Measurements from ENCODE around the gene CARS1. TPM values are rescaled to one million over a fixed set of nuclear protein-coding genes. Genes with fewer than 3 reads are reported as not detected.

CARS1 gene
- total and polyA plus RNA-seq, 2 of the 8 experiments (the other 6 are each of a cell fraction or from before 2014, with no cell fraction given), result 44.1 to 100 TPM

- Histone ChIP-seq H2AK5ac (ENCODE audit: low read depth, low read length) (no peak overlapping the region), H4K8ac (ENCODE audit: extremely low read depth, insufficient read depth, low read length) (no peak overlapping the region), H3K4me3 (ENCODE audit: extremely low read depth in 1 of 4, insufficient read depth in 2 of 4, low read depth in 3 of 4, low read length in 4 of 4) (no peak overlapping the region), H3K23ac (ENCODE audit: insufficient read length) (no peak overlapping the region), H3K27ac (ENCODE audit: low read depth, low read length) (no peak overlapping the region), H2BK5ac (ENCODE audit: low read depth, low read length) (no peak overlapping the region), H3K79me2 (ENCODE audit: control insufficient read depth in 1 of 2, insufficient read depth in 2 of 2, low read length in 2 of 2) (peaks cover 0 to 21% of the 10 kb centered on the region in 2 experiments; a peak in 1 of 4 replicates), H2BK12ac (ENCODE audit: low read depth, low read length) (no peak overlapping the region), H3K56ac (replicated peaks; ENCODE audit: insufficient read length, low read depth, low read length) (no peak overlapping the region), H3K27me3 (replicated peaks in 1 of 4; ENCODE audit: control insufficient read depth in 3 of 4, extremely low read depth in 1 of 4, insufficient read depth in 3 of 4, low read length in 3 of 4) (no peaks in the 10 kb centered on the region), H4K5ac (ENCODE audit: insufficient read length, low read depth, low read length) (no peak overlapping the region), H2BK120ac (replicated peaks; ENCODE audit: low read depth, low read length) (no peak overlapping the region), H3K4me1 (replicated peaks in 1 of 4; ENCODE audit: control insufficient read depth in 3 of 4, insufficient read depth in 4 of 4, low read length in 3 of 4) (peaks cover 0 to 8% (median 3%) of the 10 kb centered on the region in 4 experiments; a peak in 6 of 7 replicates), H2AFZ (ENCODE audit: low read length) (no peak overlapping the region), H3K9ac (replicated peaks in 1 of 4; ENCODE audit: extremely low read depth in 1 of 4, low read depth in 3 of 4, low read length in 3 of 4) (no peak overlapping the region), H4K91ac (replicated peaks; ENCODE audit: insufficient read length, low read length) (no peak overlapping the region), H3K4ac (replicated peaks; ENCODE audit: insufficient read length, low read depth, low read length) (no peak overlapping the region), H3K36me3 (ENCODE audit: control insufficient read depth in 2 of 4, insufficient read depth in 4 of 4, low read length in 3 of 4) (peaks cover 30 to 82% (median 63%) of the 10 kb centered on the region in 4 experiments), H4K20me1 (replicated peaks in 1 of 2; ENCODE audit: control insufficient read depth in 1 of 2, insufficient read depth in 2 of 2, low read length in 2 of 2) (peaks cover 28 to 30% of the 10 kb centered on the region in 2 experiments), H2BK15ac (ENCODE audit: low read length) (no peak overlapping the region), H3K23me2 (ENCODE audit: low read depth, low read length) (no peaks in the 10 kb centered on the region), H3K14ac (ENCODE audit: insufficient read length) (no peak overlapping the region), H3K18ac (ENCODE audit: extremely low read depth, low read length) (no peak overlapping the region), H3K9me3 (ENCODE audit: insufficient read depth in 2 of 2, low read depth in 1 of 2, low read length in 1 of 2) (no peaks in the 10 kb centered on the region), H3K4me2 (ENCODE audit: insufficient read depth in 1 of 2, low read depth in 2 of 2, low read length in 2 of 2) (no peak overlapping the region), H3K79me1 (ENCODE audit: low read depth, low read length) (peaks cover 9% of the 10 kb centered on the region; the same call in 1 of the 2 replicates), H2BK20ac (ENCODE audit: low read length) (no peak overlapping the region)
- CTCF ChIA-PET (ENCODE audit: partially characterized antibody), result interaction anchor here (0.6 to 2.2 kb wide), 4 partner anchors 9 to 536 kb away, joined by 3 to 5 read pairs (median 4); no protein-coding TSS in a partner anchor
- no peak for TF ChIP-seq GABPA (IDR thresholded peaks at IDR 0.05; ENCODE audit: borderline replicate concordance, insufficient read depth, low read length)
- TF ChIP-seq TAF1 (IDR thresholded peaks at IDR 0.05; ENCODE audit: low read depth, low read length), result no peak
- no peak for TF ChIP-seq CBX5 (IDR thresholded peaks at IDR 0.05; ENCODE audit: low read depth, low read length)
- no peak for TF ChIP-seq MAFK (IDR thresholded peaks at IDR 0.05; ENCODE audit: low read depth, low read length)
- TF ChIP-seq TCF12 (IDR thresholded peaks at IDR 0.05; ENCODE audit: low read depth, low read length), result no peak
- no peak for TF ChIP-seq BACH1 (IDR thresholded peaks at IDR 0.05; ENCODE audit: low read length)
- 72% methylated on average over 5 of the region's 5 CpGs; no CpG with 5 or more reads in 1 of the 2 experiments for WGBS, 2 experiments (ENCODE audit: extremely low coverage in 1 of 2, insufficient coverage in 1 of 2, insufficient read length in 1 of 2, insufficient replicate concordance in 2 of 2, low coverage in 1 of 2, low lambda C conversion rate in 2 of 2, missing lambda C conversion rate in 1 of 2)
- no peak for DNase-seq (ENCODE audit: low read depth in 1 of 2, low spot score in 2 of 2)
- POLR2A ChIA-PET (ENCODE audit: partially characterized antibody), result interaction anchor here (0.7 to 2.0 kb wide), 4 partner anchors 9 to 51 kb away, joined by 3 to 12 read pairs (median 4); no protein-coding TSS in a partner anchor
- no peak for FAIRE-seq
Measured at GRCh38 chr11:2961080-2961479, 96.1 kb downstream of the CARS1 start.
